ENCODE results near the gene MRGPRX2.

The MRGPRX2 gene

DNA sequence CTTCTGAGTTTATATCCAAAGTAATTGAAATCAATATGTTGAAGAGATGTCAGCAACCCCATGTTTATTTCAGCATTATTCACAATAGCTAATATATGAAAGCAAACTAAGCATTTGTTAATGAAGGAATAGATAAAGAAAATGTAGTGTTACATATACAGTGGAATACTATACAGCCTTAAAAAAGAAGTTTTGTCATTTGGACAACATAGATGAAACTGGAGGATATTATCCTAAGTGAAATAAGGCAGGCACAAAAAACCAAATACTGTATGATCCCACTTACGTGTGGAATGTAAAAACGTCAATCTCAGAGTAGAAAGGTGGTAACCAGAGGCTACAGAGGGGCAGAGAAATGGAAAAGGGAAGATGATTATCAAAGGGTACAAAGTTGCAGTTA is 10.2 kb downstream of the MRGPRX2 start:
- ATAC-seq, result no peak
- Mint-ChIP-seq H3K27me3 (no peaks in the 10 kb centered on the region), H3K27ac (no peak overlapping the region), H3K9me3 (peaks cover 10% of the 10 kb centered on the region), H3K4me3 (no peak overlapping the region), H3K36me3 (no peaks in the 10 kb centered on the region), H3K4me1 (no peaks in the 10 kb centered on the region)

- no peak for ATAC-seq
- Mint-ChIP-seq H3K36me3 (no peaks in the 10 kb centered on the region), H3K4me1 (no peaks in the 10 kb centered on the region)
Observed at GRCh38 chr11:19049351-19049750, 11.2 kb downstream of the MRGPRX2 start.

DNA sequence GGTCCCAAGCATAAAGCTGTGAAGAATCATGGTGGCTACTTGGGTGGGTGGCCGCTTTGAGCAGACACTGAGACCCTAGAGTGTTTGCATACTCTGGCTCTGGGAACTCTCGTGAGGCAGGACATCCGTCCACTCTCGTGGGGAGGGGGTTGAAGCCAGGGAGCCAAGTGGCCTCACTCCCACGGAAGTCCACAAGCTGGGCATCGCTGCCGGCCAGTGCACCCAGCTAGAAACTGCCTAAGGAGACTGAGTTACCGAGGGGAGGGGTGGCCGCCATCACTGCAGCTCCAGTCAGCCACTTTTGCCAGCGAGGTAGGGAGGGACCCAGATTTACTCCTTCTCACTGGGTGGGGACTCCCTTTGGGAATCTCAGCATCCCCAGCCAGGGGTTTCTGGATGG is 20.5 kb downstream of the MRGPRX2 start:
- H3K9me3 Mint-ChIP-seq, result peaks cover 11% of the 10 kb centered on the region
- H3K27me3 Mint-ChIP-seq, result peaks cover 26% of the 10 kb centered on the region
- no peaks in the 10 kb centered on the region for H3K4me1 Mint-ChIP-seq
- no peak overlapping the region for H3K4me3 Mint-ChIP-seq
- H3K36me3 Mint-ChIP-seq, result no peaks in the 10 kb centered on the region
- H3K27ac Mint-ChIP-seq, result no peak overlapping the region
- ATAC-seq, result no peak

More at GRCh38 chr11:19049351-19049750, 11.2 kb downstream of the MRGPRX2 start:
- H3K27ac Mint-ChIP-seq, result no peak overlapping the region
- no peaks in the 10 kb centered on the region for H3K27me3 Mint-ChIP-seq
- peaks cover 10% of the 10 kb centered on the region for H3K9me3 Mint-ChIP-seq
- no peak overlapping the region for H3K4me3 Mint-ChIP-seq

GRCh38 chr11:19039409-19039808 is 21.1 kb downstream of the MRGPRX2 start:
- ATAC-seq, result no peak
- H3K36me3 Mint-ChIP-seq, result no peaks in the 10 kb centered on the region
- no peak overlapping the region for H3K27ac Mint-ChIP-seq
- H3K4me3 Mint-ChIP-seq, result no peak overlapping the region
- H3K4me1 Mint-ChIP-seq, result no peaks in the 10 kb centered on the region
- peaks cover 11% of the 10 kb centered on the region for H3K9me3 Mint-ChIP-seq
- H3K27me3 Mint-ChIP-seq, result peaks cover 31% of the 10 kb centered on the region

DNA sequence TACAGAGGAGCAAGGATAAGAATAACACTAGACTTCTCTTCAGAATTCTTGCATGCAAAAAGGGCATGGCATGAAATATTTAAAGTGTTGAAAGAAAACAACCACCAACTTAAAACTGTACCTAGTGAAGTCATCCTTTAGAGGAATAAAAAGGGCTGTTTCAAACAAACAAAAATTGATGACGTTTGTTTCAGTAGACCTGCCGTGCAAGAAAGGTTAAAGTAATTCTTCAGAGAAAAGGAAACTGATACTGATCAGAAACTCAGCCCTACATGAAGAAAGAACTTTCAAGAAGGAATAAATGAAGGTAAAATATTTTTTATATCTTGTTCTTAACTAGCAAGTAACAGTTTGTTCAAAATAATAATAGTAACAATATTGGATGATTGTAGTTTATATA is 27.5 kb downstream of the MRGPRX2 start:
- peaks cover 37% of the 10 kb centered on the region for H3K27me3 Mint-ChIP-seq
- no peak for ATAC-seq
- H3K27ac Mint-ChIP-seq, result no peak overlapping the region
- no peaks in the 10 kb centered on the region for H3K4me1 Mint-ChIP-seq
- H3K36me3 Mint-ChIP-seq, result no peaks in the 10 kb centered on the region
- H3K4me3 Mint-ChIP-seq, result no peak overlapping the region
- H3K9me3 Mint-ChIP-seq, result peaks cover 5% of the 10 kb centered on the region

DNA sequence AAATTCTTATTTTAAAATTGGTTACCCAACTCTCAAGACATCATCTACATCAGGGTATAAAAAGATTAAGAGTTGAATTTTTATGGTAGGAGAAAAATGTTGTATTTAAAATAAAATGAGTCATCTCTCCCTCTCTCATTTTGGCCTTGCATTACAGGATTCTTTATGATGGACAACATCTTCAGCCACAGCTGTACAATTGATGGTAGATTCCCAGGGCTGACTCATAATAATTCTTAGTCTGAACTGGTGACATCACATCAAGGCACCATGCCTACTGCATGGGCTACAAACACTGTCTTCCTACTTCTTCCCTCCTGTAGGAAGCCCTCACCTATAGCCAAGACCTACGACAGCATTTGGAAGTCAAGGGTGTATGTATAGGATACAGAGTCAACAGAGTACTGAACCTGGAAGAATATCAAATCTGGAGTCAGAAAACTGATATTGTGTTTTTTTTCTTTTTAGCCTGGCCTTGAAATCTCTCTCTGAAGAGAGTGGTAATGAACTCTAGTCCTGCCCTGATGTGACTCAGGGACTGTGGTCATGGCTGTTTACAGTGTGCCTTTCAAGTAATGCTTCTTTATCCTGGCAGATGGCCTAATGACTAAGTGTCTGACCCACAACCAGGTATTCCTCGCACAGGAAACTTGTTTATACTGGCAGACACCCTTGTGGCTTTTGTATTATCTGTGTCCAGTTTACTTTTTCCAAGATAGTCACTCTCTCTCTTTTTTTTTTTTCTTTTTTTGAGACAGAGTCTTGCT is 32.5 kb downstream of the MRGPRX2 start:
- Mint-ChIP-seq H3K4me1 (no peaks in the 10 kb centered on the region), H3K9me3 (peaks cover 5% of the 10 kb centered on the region), H3K27ac (no peak overlapping the region), H3K4me3 (no peak overlapping the region), H3K27me3 (peaks cover 30% of the 10 kb centered on the region), H3K36me3 (no peaks in the 10 kb centered on the region)
- ATAC-seq, result no peak

- Mint-ChIP-seq H3K36me3 (no peaks in the 10 kb centered on the region), H3K4me3 (no peak overlapping the region), H3K27me3 (peaks cover 25% of the 10 kb centered on the region), H3K9me3 (peaks cover 5% of the 10 kb centered on the region), H3K27ac (no peak overlapping the region), H3K4me1 (no peaks in the 10 kb centered on the region)
- no peak for ATAC-seq
Observed at GRCh38 chr11:19026862-19027261, 33.7 kb downstream of the MRGPRX2 start.

GRCh38 chr11:19025481-19026406 is 34.8 kb downstream of the MRGPRX2 start:
- peaks cover 16% of the 10 kb centered on the region for H3K27me3 Mint-ChIP-seq
- H3K4me1 Mint-ChIP-seq, result no peaks in the 10 kb centered on the region
- no peak overlapping the region for H3K4me3 Mint-ChIP-seq
- peak; percentile 31 for ATAC-seq
- no peak overlapping the region for H3K27ac Mint-ChIP-seq
- no peaks in the 10 kb centered on the region for H3K36me3 Mint-ChIP-seq
- no peaks in the 10 kb centered on the region for H3K9me3 Mint-ChIP-seq

DNA sequence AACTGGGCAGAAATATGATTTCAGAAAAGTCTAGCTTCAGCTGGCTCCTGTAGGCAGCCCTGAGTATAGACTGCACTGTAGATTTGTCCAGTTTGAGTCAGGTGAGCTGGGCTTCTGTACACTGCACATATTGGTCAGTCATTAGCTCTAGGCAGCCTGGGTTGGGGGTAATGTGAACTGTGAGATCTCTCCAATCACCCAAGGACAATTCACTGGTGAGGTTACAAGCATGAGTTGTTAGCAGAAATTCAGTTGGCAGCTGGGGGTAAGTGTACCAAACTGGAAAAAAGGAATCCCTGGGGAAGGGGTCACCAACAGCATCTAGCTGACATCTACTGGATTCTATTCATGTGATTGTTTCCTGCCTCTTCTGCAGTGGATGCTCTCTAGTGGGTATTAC is 39.7 kb downstream of the MRGPRX2 start:
- Mint-ChIP-seq H3K4me3 (no peak overlapping the region), H3K27me3 (peaks cover 31% of the 10 kb centered on the region), H3K36me3 (no peaks in the 10 kb centered on the region), H3K4me1 (no peaks in the 10 kb centered on the region), H3K27ac (no peak overlapping the region), H3K9me3 (no peaks in the 10 kb centered on the region)
- no peak for ATAC-seq

GRCh38 chr11:19018901-19019300 is 41.6 kb downstream of the MRGPRX2 start:
- peaks cover 23% of the 10 kb centered on the region for H3K27me3 Mint-ChIP-seq
- no peak overlapping the region for H3K27ac Mint-ChIP-seq
- H3K36me3 Mint-ChIP-seq, result no peaks in the 10 kb centered on the region
- no peak overlapping the region for H3K4me3 Mint-ChIP-seq
- no peaks in the 10 kb centered on the region for H3K4me1 Mint-ChIP-seq
- ATAC-seq, result no peak
- H3K9me3 Mint-ChIP-seq, result no peaks in the 10 kb centered on the region

GRCh38 chr11:19013181-19013857 is 47.2 kb downstream of the MRGPRX2 start:
- Mint-ChIP-seq H3K4me1 (no peaks in the 10 kb centered on the region), H3K36me3 (no peaks in the 10 kb centered on the region), H3K4me3 (no peak overlapping the region), H3K9me3 (peaks cover 10% of the 10 kb centered on the region), H3K27me3 (peaks cover 23% of the 10 kb centered on the region), H3K27ac (no peak overlapping the region)
- no peak for ATAC-seq

DNA sequence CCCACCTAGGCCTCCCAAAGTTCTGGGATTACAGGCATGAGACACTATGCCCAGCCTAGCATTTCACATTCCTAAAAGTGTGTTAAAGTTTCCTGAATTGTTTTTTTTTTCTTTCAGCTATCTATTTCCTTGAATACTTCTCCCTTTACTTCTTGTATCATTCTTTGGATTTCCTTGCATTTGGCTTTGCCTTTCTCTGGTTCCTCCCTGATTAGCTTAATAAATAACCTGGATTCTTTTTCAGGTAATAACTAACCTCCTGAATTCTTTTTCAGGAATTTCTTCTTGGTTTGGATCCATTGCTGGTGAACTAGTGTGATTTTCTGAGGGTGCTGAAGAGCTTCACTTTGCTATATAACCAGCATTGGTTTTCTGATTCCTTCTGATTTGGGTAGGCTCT is 47.9 kb downstream of the MRGPRX2 start:
- Mint-ChIP-seq H3K4me1 (no peaks in the 10 kb centered on the region), H3K9me3 (peaks cover 17% of the 10 kb centered on the region), H3K27ac (no peak overlapping the region), H3K4me3 (no peak overlapping the region), H3K36me3 (no peaks in the 10 kb centered on the region), H3K27me3 (peaks cover 16% of the 10 kb centered on the region)
- no peak for ATAC-seq

Measured in stimulated activated memory B cell treated with anti-CD40 and anti-IgM and Interleukin-4, amounts not matched to agents 10 μg/mL and 1 μg/mL and 100 μg/mL, for 72 hours (primary cell).